ENCODE data around the gene MED23. TPM values are rescaled to one million over a fixed set of nuclear protein-coding genes. Genes with fewer than 3 reads are reported as not detected.

The MED23 gene
- total RNA-seq, 1 donor from 2014 or later = 37.6 TPM

DNA sequence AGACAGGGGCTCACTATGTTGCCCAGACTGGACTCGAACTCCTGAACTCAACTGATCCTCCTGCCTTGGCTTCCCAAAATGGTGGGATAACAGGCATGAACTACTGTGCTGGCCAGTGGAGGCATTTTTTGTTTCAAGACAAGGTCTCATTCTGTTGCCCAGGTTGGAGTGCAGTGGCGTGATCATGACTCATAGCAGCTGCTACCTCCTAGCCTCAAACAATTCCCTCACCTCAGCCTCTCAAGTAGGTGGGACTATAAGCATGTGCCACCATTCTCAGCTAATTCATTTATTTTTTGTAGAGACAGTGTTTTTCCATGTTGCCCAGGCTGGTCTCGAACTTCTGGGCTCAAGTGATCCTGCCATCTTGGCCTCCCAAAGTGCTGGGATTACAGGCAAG, 26.3 kb upstream of the MED23 start:
- no peak for DNase-seq (ENCODE audit: extremely low spot score, unreplicated experiment)
- H3K36me3 Mint-ChIP-seq = no peaks in the 10 kb centered on the region
- H3K27ac Mint-ChIP-seq = no peak overlapping the region
- TF ChIP-seq, protein P1, sequence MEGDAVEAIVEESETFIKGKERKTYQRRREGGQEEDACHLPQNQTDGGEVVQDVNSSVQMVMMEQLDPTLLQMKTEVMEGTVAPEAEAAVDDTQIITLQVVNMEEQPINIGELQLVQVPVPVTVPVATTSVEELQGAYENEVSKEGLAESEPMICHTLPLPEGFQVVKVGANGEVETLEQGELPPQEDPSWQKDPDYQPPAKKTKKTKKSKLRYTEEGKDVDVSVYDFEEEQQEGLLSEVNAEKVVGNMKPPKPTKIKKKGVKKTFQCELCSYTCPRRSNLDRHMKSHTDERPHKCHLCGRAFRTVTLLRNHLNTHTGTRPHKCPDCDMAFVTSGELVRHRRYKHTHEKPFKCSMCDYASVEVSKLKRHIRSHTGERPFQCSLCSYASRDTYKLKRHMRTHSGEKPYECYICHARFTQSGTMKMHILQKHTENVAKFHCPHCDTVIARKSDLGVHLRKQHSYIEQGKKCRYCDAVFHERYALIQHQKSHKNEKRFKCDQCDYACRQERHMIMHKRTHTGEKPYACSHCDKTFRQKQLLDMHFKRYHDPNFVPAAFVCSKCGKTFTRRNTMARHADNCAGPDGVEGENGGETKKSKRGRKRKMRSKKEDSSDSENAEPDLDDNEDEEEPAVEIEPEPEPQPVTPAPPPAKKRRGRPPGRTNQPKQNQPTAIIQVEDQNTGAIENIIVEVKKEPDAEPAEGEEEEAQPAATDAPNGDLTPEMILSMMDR (conservative IDR thresholded peaks at IDR 0.05) = no peak
- H3K4me3 Mint-ChIP-seq = no peak overlapping the region
- H3K4me1 Mint-ChIP-seq (ENCODE audit: unreplicated experiment) = peaks cover 4% of the 10 kb centered on the region
- H3K9me3 Mint-ChIP-seq = no peaks in the 10 kb centered on the region
- peaks cover 3% of the 10 kb centered on the region for H3K27me3 Mint-ChIP-seq

DNA sequence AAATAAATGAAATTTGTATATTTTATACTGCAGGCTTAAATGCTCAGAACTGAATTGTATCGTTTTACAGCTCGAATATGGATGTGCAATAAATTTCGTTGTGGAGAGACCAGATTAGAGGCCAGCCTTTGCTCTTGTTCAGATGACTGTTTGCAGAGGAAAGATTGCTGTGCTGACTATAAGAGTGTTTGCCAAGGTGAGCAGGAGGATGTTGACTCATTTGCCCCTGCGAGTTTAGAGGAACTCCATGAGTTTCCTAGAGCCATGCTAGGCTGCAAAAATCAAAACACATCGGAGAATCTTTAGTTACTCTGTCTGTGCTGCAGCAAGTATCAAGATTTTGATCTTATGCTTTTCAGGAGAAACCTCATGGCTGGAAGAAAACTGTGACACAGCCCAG, 24.4 kb upstream of the MED23 start:
- peaks cover 4% of the 10 kb centered on the region for H3K4me1 Mint-ChIP-seq (ENCODE audit: unreplicated experiment)
- H3K9me3 Mint-ChIP-seq = no peaks in the 10 kb centered on the region
- H3K27me3 Mint-ChIP-seq = peaks cover 3% of the 10 kb centered on the region
- H3K36me3 Mint-ChIP-seq = no peaks in the 10 kb centered on the region
- H3K4me3 Mint-ChIP-seq = no peak overlapping the region
- no peak overlapping the region for H3K27ac Mint-ChIP-seq
- DNase-seq (ENCODE audit: extremely low spot score, unreplicated experiment) = no peak
- TF ChIP-seq, protein P1 (conservative IDR thresholded peaks at IDR 0.05) = no peak

DNA sequence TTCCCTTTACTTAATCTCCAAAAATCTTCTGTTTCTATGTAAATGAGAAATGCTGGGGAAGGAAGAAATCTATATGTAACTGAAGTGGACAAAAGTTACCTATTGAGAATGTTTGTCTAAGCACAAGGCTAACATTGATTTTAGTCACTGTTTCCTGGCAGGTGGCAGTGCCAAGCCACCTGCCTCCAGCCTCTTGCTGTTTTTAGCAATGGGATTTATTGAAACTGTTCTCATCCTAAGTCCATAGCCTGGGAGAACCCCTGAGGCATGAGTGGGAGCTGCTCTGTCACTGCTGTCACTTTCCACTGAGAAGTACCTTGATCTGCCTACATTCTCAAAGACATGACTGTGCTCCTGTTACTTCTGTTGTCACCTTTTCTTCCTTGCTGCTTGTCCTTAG, 23.7 kb upstream of the MED23 start:
- H3K27ac Mint-ChIP-seq = no peak overlapping the region
- TF ChIP-seq, protein P1 (conservative IDR thresholded peaks at IDR 0.05) = no peak
- peaks cover 3% of the 10 kb centered on the region for H3K27me3 Mint-ChIP-seq
- H3K4me3 Mint-ChIP-seq = no peak overlapping the region
- no peak for DNase-seq (ENCODE audit: extremely low spot score, unreplicated experiment)
- H3K4me1 Mint-ChIP-seq (ENCODE audit: unreplicated experiment) = peaks cover 4% of the 10 kb centered on the region
- no peaks in the 10 kb centered on the region for H3K9me3 Mint-ChIP-seq
- no peaks in the 10 kb centered on the region for H3K36me3 Mint-ChIP-seq

DNA sequence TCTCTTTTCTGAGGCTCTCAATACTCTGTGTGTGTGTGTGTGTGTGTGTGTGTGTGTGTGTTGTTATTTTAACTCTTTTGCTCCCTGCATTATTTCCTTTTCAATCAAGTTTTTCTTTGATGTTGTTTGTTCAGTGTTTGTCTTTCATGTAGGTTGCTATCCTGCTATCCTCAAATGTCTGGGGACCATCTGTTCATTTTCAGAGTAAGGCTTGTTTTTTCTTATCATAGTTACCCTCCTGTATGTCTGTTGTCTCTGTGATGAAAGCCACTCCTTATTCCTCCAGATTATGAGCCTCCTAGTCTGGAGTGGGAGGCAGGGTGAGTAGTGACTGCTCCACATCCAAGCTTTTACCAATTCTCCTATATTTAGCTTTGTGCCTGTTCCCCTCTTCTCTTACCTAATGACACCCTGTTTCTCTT, 18.2 kb upstream of the MED23 start:
- no peaks in the 10 kb centered on the region for H3K9me3 Mint-ChIP-seq
- H3K36me3 Mint-ChIP-seq = no peaks in the 10 kb centered on the region
- H3K27me3 Mint-ChIP-seq = no peaks in the 10 kb centered on the region
- H3K4me3 Mint-ChIP-seq = no peak overlapping the region
- no peak overlapping the region for H3K27ac Mint-ChIP-seq
- TF ChIP-seq, protein P1 (conservative IDR thresholded peaks at IDR 0.05) = no peak
- DNase-seq (ENCODE audit: extremely low spot score, unreplicated experiment) = no peak
- no peaks in the 10 kb centered on the region for H3K4me1 Mint-ChIP-seq (ENCODE audit: unreplicated experiment)

DNA sequence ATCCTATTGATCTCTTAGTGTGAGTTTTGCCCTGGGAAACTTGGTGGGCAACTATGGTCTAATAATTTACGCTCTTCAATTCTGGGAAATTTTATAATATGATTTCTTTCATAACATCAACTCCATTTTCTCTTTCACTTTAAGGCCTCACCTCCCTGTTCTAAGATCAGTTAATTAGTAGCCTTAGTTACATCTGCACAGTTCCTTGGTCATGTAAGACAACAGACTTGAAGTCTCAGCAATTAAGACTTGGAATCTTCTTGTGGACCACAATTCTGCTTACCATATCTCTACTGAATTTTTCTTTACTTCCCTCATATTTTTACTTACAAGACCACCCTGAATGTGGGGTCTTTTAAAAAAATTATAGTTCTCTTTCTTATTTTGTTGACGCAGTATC, 17.8 kb upstream of the MED23 start:
- H3K4me1 Mint-ChIP-seq (ENCODE audit: unreplicated experiment) = no peaks in the 10 kb centered on the region
- H3K27me3 Mint-ChIP-seq = no peaks in the 10 kb centered on the region
- H3K9me3 Mint-ChIP-seq = no peaks in the 10 kb centered on the region
- no peak overlapping the region for H3K4me3 Mint-ChIP-seq
- no peak overlapping the region for H3K27ac Mint-ChIP-seq
- no peak for DNase-seq (ENCODE audit: extremely low spot score, unreplicated experiment)
- TF ChIP-seq, protein P1 (conservative IDR thresholded peaks at IDR 0.05) = no peak
- H3K36me3 Mint-ChIP-seq = no peaks in the 10 kb centered on the region

DNA sequence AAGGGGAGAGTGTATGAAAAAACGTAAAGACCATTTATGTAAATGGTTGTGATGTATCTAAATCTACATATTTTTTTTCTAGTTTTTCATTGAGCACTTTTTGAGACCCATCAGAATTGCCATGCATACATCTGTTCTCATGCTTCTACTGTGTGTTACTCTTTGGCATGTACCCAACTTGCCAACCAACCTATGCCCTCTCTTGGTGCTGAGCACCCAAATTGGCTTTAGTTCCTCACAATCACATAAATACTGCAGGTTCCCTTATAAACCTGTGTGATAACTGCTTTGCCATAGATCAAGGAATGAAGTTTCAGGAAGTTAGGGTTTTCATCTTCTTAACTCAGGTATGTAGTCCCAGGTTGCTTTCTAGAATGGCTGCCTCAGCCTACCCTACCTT, 16.9 kb upstream of the MED23 start:
- no peak for DNase-seq (ENCODE audit: extremely low spot score, unreplicated experiment)
- TF ChIP-seq, protein P1 (conservative IDR thresholded peaks at IDR 0.05) = no peak
- Mint-ChIP-seq H3K4me1 (ENCODE audit: unreplicated experiment) (no peaks in the 10 kb centered on the region), H3K27me3 (no peaks in the 10 kb centered on the region), H3K9me3 (no peaks in the 10 kb centered on the region), H3K27ac (no peak overlapping the region), H3K36me3 (no peaks in the 10 kb centered on the region), H3K4me3 (no peak overlapping the region)
